Endothelial cell of umbilical vein (primary cell): Measurements from ENCODE around the gene ABTB2. TPM values are rescaled to one million over a fixed set of nuclear protein-coding genes. Genes with fewer than 3 reads are reported as not detected.

Experiments
- BruUV-seq: library from RNA; stranded (reverse); fragments of 400-500 nt; replicated peaks from 2 replicates; lab custom pipeline; 2021; lab: Mats Ljungman, UMichigan
- CTCF ChIA-PET: fragments of 300-600, 350-600 bp; sonication (Branson Sonifier 250); formaldehyde crosslinking; loops from one replicate; lab custom pipeline; 2021; ENCODE audit warnings: antibody characterized with exemption, inconsistent platforms; lab: Charles Lee
- POLR2A ChIA-PET: fragments of 300-600, 350-600 bp; sonication (Branson Sonifier 250); formaldehyde crosslinking; loops from one replicate; lab custom pipeline; 2021; ENCODE audit warnings: antibody characterized with exemption, inconsistent platforms; lab: Charles Lee
- DNase-seq: peaks from one replicate; pipeline ENCODE4 v3.0.0-alpha.2; 2011; ENCODE audit warnings: low read depth, low spot score
- FAIRE-seq: peaks from 2 replicates; lab custom pipeline; 2011; peaks lifted over from hg19 to GRCh38; lab: Jason Lieb, UNC
- H2AFZ ChIP-seq: 2 replicates; pipeline ENCODE4 v1.6.0; 2012; ENCODE audit warnings: low read depth, low read length, control low read depth, inconsistent platforms
- H3K27ac ChIP-seq: 2 replicates; pipeline ENCODE4 v1.5.1; 2011; ENCODE audit warnings: low read depth, mild to moderate bottlenecking, control low read depth, low read length, moderate library complexity; ENCODE audit not compliant: insufficient read depth
- H3K27me3 ChIP-seq, 2 experiments: 2 replicates each; pipeline versions ENCODE4 v1.6.0 to v1.6.1; 2011; ENCODE audit warnings: low read length in 2 of 2, mixed read lengths in 1 of 2; ENCODE audit not compliant: control insufficient read depth in 2 of 2, insufficient read depth in 2 of 2
- H3K36me3 ChIP-seq, 2 experiments: 2 replicates in 1 of 2; 3 replicates in 1 of 2; pipeline ENCODE4 v1.5.1; 2011; ENCODE audit warnings: low read length in 2 of 2, mild to moderate bottlenecking in 1 of 2, moderate library complexity in 1 of 2; ENCODE audit not compliant: control insufficient read depth in 2 of 2, insufficient read depth in 2 of 2; ENCODE audit errors: extremely low read depth in 1 of 2
- H3K4me1 ChIP-seq: 3 replicates; pipeline ENCODE4 v1.5.1; 2011; ENCODE audit warnings: mild to moderate bottlenecking, low read length; ENCODE audit not compliant: control insufficient read depth, insufficient read depth; ENCODE audit errors: extremely low read depth
- H3K4me2 ChIP-seq: 2 replicates; pipeline ENCODE4 v1.6.1; 2011; ENCODE audit warnings: low read length, control low read depth, mixed read lengths; ENCODE audit not compliant: insufficient read depth
- H3K4me3 ChIP-seq, 3 experiments: fragments of 200-600 bp in 1 of 3; sonication (generic), shearing (Covaris generic) in 1 of 3; replicated peaks in 1 of 3; 2 replicates each; pipeline ENCODE4 v1.5.1; 2011 to 2016; ENCODE audit warnings: control low read depth in 3 of 3, low read length in 3 of 3, mild to moderate bottlenecking in 2 of 3, inconsistent platforms in 1 of 3, low read depth in 1 of 3, moderate library complexity in 1 of 3; ENCODE audit not compliant: insufficient read depth in 1 of 3
- H3K79me2 ChIP-seq: 2 replicates; pipeline ENCODE4 v1.6.0; 2012; ENCODE audit warnings: low read length, inconsistent platforms; ENCODE audit not compliant: control insufficient read depth, insufficient read depth
- H3K9ac ChIP-seq: replicated peaks from 2 replicates; pipeline ENCODE3; 2011; ENCODE audit warnings: low read length, control low read depth; ENCODE audit not compliant: insufficient read depth; ENCODE audit errors: extremely low read depth
- H3K9me1 ChIP-seq: replicated peaks from 3 replicates; pipeline ENCODE4 v1.6.0; 2011; ENCODE audit warnings: mild to moderate bottlenecking, low read length; ENCODE audit not compliant: control insufficient read depth, insufficient read depth; ENCODE audit errors: extremely low read depth
- H3K9me3 ChIP-seq: replicated peaks from 2 replicates; pipeline ENCODE4 v1.5.1; 2012; ENCODE audit warnings: low read length, inconsistent platforms; ENCODE audit not compliant: control insufficient read depth, insufficient read depth
- H4K20me1 ChIP-seq: replicated peaks from 2 replicates; pipeline ENCODE3; 2011; ENCODE audit warnings: mild to moderate bottlenecking, low read length; ENCODE audit not compliant: control insufficient read depth, insufficient read depth; ENCODE audit errors: extremely low read depth
- EZH2 ChIP-seq: IDR thresholded peaks from 2 replicates; pipeline ENCODE4 v1.6.1; 2012; ENCODE audit warnings: borderline replicate concordance, low read depth, mild to moderate bottlenecking, moderate library complexity, low read length, inconsistent platforms; ENCODE audit not compliant: severe bottlenecking
- FOS ChIP-seq: IDR thresholded peaks from 2 replicates; pipeline ENCODE4 v1.6.1; 2011; ENCODE audit warnings: mild to moderate bottlenecking, low read length, moderate library complexity, borderline replicate concordance; ENCODE audit not compliant: insufficient read depth
- GATA2 ChIP-seq: IDR thresholded peaks from 2 replicates; pipeline ENCODE4 v1.7.0; 2011; ENCODE audit warnings: low read depth, mild to moderate bottlenecking, moderate library complexity, mixed read lengths, low read length; ENCODE audit not compliant: insufficient read length, insufficient read depth
- JUN ChIP-seq: IDR thresholded peaks from 2 replicates; pipeline ENCODE4 v1.6.1; 2011; ENCODE audit warnings: borderline replicate concordance, low read depth; ENCODE audit not compliant: insufficient read length, insufficient read depth
- POLR2AphosphoS5 ChIP-seq: IDR thresholded peaks from 2 replicates; pipeline ENCODE4 v1.6.1; 2012; ENCODE audit warnings: low read depth, mild to moderate bottlenecking, control low read depth, low read length, moderate library complexity; ENCODE audit not compliant: insufficient read depth
- dilution Hi-C: fragments of 300-500 bp; cut with MboI; formaldehyde crosslinking; loops from one replicate; pipeline ENCODE4 v1.15.0; 2019; ENCODE audit warnings: low sequenced_read_pairs; ENCODE audit not compliant: extremely low pct_ligation_motif_present
- intact Hi-C: fragments of 100-400 bp; cut with micrococcal nuclease; formaldehyde crosslinking; loops from one replicate; pipeline ENCODE4 v1.10.0; 2022
- polyA plus RNA-seq, 4 experiments: library from polyadenylated mRNA; depleted of rRNA in 3 of 4; stranded (reverse) in 3 of 4; unstranded in 1 of 4; fragments of >200 nt; gene quantifications; 2 replicates each; pipeline versions ENCODE4 v1.2.1 to v1.2.3, GENCODE V29; 2011 to 2012; ENCODE audit warnings: missing spikeins in 1 of 4
- total RNA-seq: library from RNA; stranded (reverse); gene quantifications from 2 replicates; pipeline ENCODE4 v1.2.3, GENCODE V29; 2021
- TF ChIP-seq, protein P1 (sequence below), 2 donors: IDR thresholded peaks; 1 replicate in 1 of 2; 2 replicates in 1 of 2; pipeline ENCODE4 v1.5.1; 2011; ENCODE audit warnings: low read length in 2 of 2, mild to moderate bottlenecking in 2 of 2, moderate library complexity in 2 of 2, control low read depth in 1 of 2, inconsistent platforms in 1 of 2, low read depth in 1 of 2; ENCODE audit not compliant: insufficient read depth in 1 of 2; ENCODE audit errors: extremely low read depth in 1 of 2

Gene ABTB2
- total and polyA plus RNA-seq, 2 donors (not counting 3 experiments of a cell fraction or from before 2014, with no cell fraction given), result 0.11 to 0.14 TPM

DNA sequence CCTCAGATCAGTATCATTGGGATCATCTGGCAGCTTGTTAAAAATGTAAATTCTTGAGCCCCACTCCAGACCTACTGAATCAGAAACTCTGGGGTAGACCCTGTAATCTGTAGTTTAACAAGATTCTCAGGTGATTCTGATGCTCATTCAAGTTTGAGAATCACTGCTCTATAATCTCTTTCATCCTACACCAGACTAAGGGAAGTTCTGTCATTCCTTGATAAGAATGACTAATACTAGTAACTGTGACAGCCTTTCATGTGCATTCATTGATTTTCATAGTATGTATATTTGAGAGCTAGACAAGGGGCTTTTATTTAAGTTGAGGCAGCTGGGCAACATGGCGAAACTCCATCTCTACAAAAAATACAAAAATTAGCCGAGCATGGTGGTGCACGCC lies 222.4 kb downstream of the ABTB2 start:
- peaks cover 8 to 48% of the 10 kb centered on the region in 2 experiments for H3K36me3 ChIP-seq
- dilution Hi-C loops, result no loop called here
- H3K4me3 ChIP-seq, result no peak overlapping the region
- H3K9ac ChIP-seq, result no peak overlapping the region
- no peaks in the 10 kb centered on the region for H3K4me1 ChIP-seq
- BruUV-seq, result no TSS peak
- H4K20me1 ChIP-seq, result no peaks in the 10 kb centered on the region
- no peak overlapping the region for H3K4me2 ChIP-seq
- intact Hi-C loops, result no loop called here
- DNase-seq (no peak), FAIRE-seq (no peak)
- H3K27ac ChIP-seq, result no peak overlapping the region
- no peaks in the 10 kb centered on the region for H3K27me3 ChIP-seq
- H3K9me1 ChIP-seq, result no peaks in the 10 kb centered on the region
- CTCF ChIA-PET, result interaction anchor here (0.8 to 1.7 kb wide), 2 partner anchors 16 to 24 kb away, joined by 3 read pairs; no protein-coding TSS in a partner anchor
- H3K9me3 ChIP-seq, result no peaks in the 10 kb centered on the region
- H3K79me2 ChIP-seq, result no peaks in the 10 kb centered on the region
- POLR2A ChIA-PET, result no interaction called here
- H2AFZ ChIP-seq, result no peak overlapping the region
- TF ChIP-seq POLR2AphosphoS5 (no peak), JUN (no peak), EZH2 (no peak), FOS (no peak), GATA2 (no peak)
- TF ChIP-seq, protein P1, sequence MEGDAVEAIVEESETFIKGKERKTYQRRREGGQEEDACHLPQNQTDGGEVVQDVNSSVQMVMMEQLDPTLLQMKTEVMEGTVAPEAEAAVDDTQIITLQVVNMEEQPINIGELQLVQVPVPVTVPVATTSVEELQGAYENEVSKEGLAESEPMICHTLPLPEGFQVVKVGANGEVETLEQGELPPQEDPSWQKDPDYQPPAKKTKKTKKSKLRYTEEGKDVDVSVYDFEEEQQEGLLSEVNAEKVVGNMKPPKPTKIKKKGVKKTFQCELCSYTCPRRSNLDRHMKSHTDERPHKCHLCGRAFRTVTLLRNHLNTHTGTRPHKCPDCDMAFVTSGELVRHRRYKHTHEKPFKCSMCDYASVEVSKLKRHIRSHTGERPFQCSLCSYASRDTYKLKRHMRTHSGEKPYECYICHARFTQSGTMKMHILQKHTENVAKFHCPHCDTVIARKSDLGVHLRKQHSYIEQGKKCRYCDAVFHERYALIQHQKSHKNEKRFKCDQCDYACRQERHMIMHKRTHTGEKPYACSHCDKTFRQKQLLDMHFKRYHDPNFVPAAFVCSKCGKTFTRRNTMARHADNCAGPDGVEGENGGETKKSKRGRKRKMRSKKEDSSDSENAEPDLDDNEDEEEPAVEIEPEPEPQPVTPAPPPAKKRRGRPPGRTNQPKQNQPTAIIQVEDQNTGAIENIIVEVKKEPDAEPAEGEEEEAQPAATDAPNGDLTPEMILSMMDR (IDR thresholded peaks at IDR 0.05; ENCODE audit: extremely low read depth in 1 of 2, insufficient read depth in 1 of 2, low read depth in 1 of 2, low read length in 2 of 2), result no peak
